SK-N-SH (cell line): ENCODE measurements around the gene MON1B.

ENCODE experiments used
- CTCF ChIP-seq: fragments of 200-600 bp; sonication (generic); IDR thresholded peaks from 2 replicates; pipeline ENCODE4 v1.6.1; 2017; ENCODE audit warnings: antibody characterized with exemption, mild to moderate bottlenecking, moderate library complexity
- EP300 ChIP-seq, 2 experiments: IDR thresholded peaks; 2 replicates each; pipeline versions ENCODE4 v1.4.0 to v1.6.1; 2012; ENCODE audit warnings: borderline replicate concordance in 1 of 2, low read depth in 1 of 2, low read length in 1 of 2
- EZH2phosphoT487 ChIP-seq: fragments of 200-600 bp; sonication (generic); IDR thresholded peaks from 2 replicates; pipeline ENCODE4 v1.6.1; 2017; ENCODE audit warnings: low read depth, mixed run types, mild to moderate bottlenecking, antibody characterized with exemption, moderate library complexity, borderline replicate concordance
- GABPA ChIP-seq: IDR thresholded peaks from 2 replicates; pipeline ENCODE4 v1.4.0; 2012; ENCODE audit warnings: low read depth, mild to moderate bottlenecking
- MXI1 ChIP-seq: IDR thresholded peaks from 2 replicates; pipeline ENCODE4 v1.6.1; 2012; ENCODE audit warnings: mild to moderate bottlenecking, low read depth, low read length, improper control_type of control experiment
- NRF1 ChIP-seq: IDR thresholded peaks from 2 replicates; pipeline ENCODE4 v1.6.1; 2012; ENCODE audit warnings: low read depth, mild to moderate bottlenecking, low read length
- POLR2AphosphoS5 ChIP-seq: IDR thresholded peaks from 2 replicates; pipeline ENCODE4 v1.6.1; 2012; ENCODE audit warnings: low read depth, low read length
- REST ChIP-seq: IDR thresholded peaks from 2 replicates; pipeline ENCODE4 v1.6.1; 2012; ENCODE audit warnings: mild to moderate bottlenecking, low read depth, low read length, moderate library complexity
- RFX5 ChIP-seq: IDR thresholded peaks from 2 replicates; pipeline ENCODE4 v1.6.1; 2012; ENCODE audit warnings: mild to moderate bottlenecking, improper control_type of control experiment, low read length
- SMC3 ChIP-seq: IDR thresholded peaks from 2 replicates; pipeline ENCODE4 v1.6.1; 2012; ENCODE audit warnings: low read depth, low read length, improper control_type of control experiment
- USF2 ChIP-seq: fragments of 150-350 bp; IDR thresholded peaks from 2 replicates; pipeline ENCODE4 v1.6.1; 2017; ENCODE audit warnings: antibody characterized with exemption, low read length, low read depth, borderline replicate concordance
- YY1 ChIP-seq: IDR thresholded peaks from 2 replicates; pipeline ENCODE4 v1.4.0; 2012; ENCODE audit warnings: low read depth, mild to moderate bottlenecking
- ZBTB33 ChIP-seq: IDR thresholded peaks from 2 replicates; pipeline ENCODE4 v1.4.0; 2012; ENCODE audit warnings: low read depth, borderline replicate concordance

GRCh38 chr16:77157346-77158058 lies 33.5 kb upstream of the MON1B start:
- no peak for TF ChIP-seq POLR2AphosphoS5
- TF ChIP-seq ZBTB33 = no peak
- TF ChIP-seq REST = no peak
- no peak for TF ChIP-seq CTCF
- no peak for TF ChIP-seq MXI1
- TF ChIP-seq GABPA = no peak
- TF ChIP-seq NRF1 = no peak
- TF ChIP-seq EZH2phosphoT487 = no peak
- TF ChIP-seq YY1 = no peak
- TF ChIP-seq EP300 (IDR thresholded peaks at IDR 0.05; ENCODE audit: borderline replicate concordance in 1 of 2, low read depth in 1 of 2, low read length in 1 of 2) = no peak
- TF ChIP-seq USF2 = no peak
- no peak for TF ChIP-seq RFX5
- TF ChIP-seq SMC3 = no peak
